ENCODE results near the gene GFOD1. TPM values are rescaled to one million over a fixed set of nuclear protein-coding genes. Genes with fewer than 3 reads are reported as not detected.

The GFOD1 gene
- total and polyA plus RNA-seq, 10 donors = 3.4 to 54.0 (median 32.5) TPM

DNA sequence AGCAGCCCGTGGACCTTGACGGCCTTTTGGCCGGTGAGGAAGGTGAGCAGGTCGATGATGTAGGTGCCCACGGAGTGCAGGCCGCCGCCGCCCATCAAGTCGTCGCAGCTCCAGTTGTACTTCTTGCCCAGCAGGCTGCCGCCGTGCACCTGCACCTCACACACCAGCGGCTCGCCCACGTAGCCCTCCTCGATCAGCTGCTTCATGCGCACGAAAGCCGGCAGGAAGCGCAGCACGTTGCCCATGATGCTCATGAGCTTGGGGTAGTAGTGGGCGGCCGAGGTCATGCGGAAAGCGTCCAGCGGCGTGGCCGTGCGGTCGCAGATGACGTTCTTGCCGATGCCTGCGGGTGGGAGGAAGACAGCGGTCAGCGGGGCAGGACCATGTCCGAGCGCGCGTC is 122.1 kb downstream of the GFOD1 start:
- DNase-seq = no peak
- Histone ChIP-seq H3K36me3 (peaks cover 0 to 34% (median 12%) of the 10 kb centered on the region in 6 donors), H3K4me3 (no peak overlapping the region), H3K27me3 (replicated peaks in 1 of 7) (no peaks in the 10 kb centered on the region), H3K4me1 (peaks cover 3 to 72% (median 48%) of the 10 kb centered on the region in 6 donors), H3K9me3 (no peaks in the 10 kb centered on the region), H3K27ac (no peak overlapping the region)
- TF ChIP-seq, protein P1, sequence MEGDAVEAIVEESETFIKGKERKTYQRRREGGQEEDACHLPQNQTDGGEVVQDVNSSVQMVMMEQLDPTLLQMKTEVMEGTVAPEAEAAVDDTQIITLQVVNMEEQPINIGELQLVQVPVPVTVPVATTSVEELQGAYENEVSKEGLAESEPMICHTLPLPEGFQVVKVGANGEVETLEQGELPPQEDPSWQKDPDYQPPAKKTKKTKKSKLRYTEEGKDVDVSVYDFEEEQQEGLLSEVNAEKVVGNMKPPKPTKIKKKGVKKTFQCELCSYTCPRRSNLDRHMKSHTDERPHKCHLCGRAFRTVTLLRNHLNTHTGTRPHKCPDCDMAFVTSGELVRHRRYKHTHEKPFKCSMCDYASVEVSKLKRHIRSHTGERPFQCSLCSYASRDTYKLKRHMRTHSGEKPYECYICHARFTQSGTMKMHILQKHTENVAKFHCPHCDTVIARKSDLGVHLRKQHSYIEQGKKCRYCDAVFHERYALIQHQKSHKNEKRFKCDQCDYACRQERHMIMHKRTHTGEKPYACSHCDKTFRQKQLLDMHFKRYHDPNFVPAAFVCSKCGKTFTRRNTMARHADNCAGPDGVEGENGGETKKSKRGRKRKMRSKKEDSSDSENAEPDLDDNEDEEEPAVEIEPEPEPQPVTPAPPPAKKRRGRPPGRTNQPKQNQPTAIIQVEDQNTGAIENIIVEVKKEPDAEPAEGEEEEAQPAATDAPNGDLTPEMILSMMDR (IDR thresholded peaks at IDR 0.05 in 8 of 11, conservative IDR thresholded peaks at IDR 0.05 in 3 of 11) = no peak
- no peak for TF ChIP-seq POLR2A (IDR thresholded peaks at IDR 0.05)
- peak in 2 of 3 donors; percentile 23 to 28 for TF ChIP-seq POLR2AphosphoS5 (IDR thresholded peaks at IDR 0.05)
- 95 to 99% (median 98%) methylated on average over 36 to 39 of the region's 39 CpGs for WGBS, 5 donors
- intact Hi-C loops (cut with DNase I; ENCODE audit: low total_unique reads) = no loop called here

DNA sequence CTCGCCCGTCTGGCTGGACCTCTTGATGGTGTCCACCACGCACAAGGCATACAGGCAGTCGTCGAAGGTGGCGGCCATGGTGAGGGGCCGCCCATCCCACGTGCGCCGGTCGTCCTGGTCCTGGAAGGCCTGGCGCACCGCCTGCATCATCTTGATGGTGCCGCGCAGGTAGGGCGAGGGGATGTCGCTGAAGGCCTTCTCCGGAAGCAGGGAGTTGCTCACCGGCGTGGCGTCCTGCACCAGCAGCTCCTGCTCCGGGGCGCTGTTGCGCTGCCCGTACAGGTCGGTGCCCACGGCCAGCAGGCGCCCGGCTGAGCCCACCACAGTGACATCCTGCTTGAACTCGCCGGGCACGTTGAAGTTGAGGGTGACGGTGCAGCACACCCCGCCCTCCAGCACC is 122.6 kb downstream of the GFOD1 start:
- peaks cover 0 to 34% (median 12%) of the 10 kb centered on the region in 6 donors for H3K36me3 ChIP-seq
- TF ChIP-seq POLR2A (IDR thresholded peaks at IDR 0.05) (no peak), POLR2AphosphoS5 (IDR thresholded peaks at IDR 0.05) (peak in 2 of 3 donors; percentile 8 to 57)
- H3K27me3 ChIP-seq (replicated peaks in 1 of 7) = no peaks in the 10 kb centered on the region
- WGBS, 5 donors = 96 to 99% (median 97%) methylated on average over 11 to 34 of the region's 34 CpGs
- H3K4me3 ChIP-seq = no peak overlapping the region
- intact Hi-C loops (cut with DNase I; ENCODE audit: low total_unique reads) = no loop called here
- no peaks in the 10 kb centered on the region for H3K9me3 ChIP-seq
- peaks cover 3 to 72% (median 50%) of the 10 kb centered on the region in 6 donors for H3K4me1 ChIP-seq
- H3K27ac ChIP-seq = no peak overlapping the region
- DNase-seq = no peak

DNA sequence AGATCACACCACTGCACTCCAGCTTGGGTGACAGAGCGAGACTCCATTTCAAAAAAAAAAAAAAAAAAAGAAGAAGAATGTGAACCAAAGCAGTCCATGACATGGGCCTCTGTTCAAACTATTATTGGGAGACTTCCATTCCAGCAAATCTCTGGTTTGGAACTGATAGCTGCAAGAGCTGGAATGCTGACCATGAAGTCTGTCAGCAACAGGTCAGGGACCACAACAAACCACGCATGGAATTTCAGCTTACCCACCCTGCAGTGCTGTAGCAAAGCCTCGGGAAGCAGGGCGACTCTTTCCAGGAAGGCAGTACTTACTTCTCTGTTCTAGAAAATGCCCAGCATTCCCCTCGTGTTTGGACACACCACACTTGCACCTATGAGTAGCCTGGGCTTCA is 125.0 kb downstream of the GFOD1 start:
- no peak for TF ChIP-seq POLR2AphosphoS5 (IDR thresholded peaks at IDR 0.05)
- TF ChIP-seq, protein P1 (IDR thresholded peaks at IDR 0.05 in 8 of 11, conservative IDR thresholded peaks at IDR 0.05 in 3 of 11) = no peak
- TF ChIP-seq POLR2A (IDR thresholded peaks at IDR 0.05) = no peak
- no peak for DNase-seq
- no peak overlapping the region for H3K27ac ChIP-seq
- 72 to 86% (median 81%) methylated on average over 5 of the region's 5 CpGs for WGBS, 5 donors
- no peaks in the 10 kb centered on the region for H3K27me3 ChIP-seq (replicated peaks in 1 of 7)
- intact Hi-C loops (cut with DNase I; ENCODE audit: low total_unique reads) = no loop called here
- no peak overlapping the region for H3K4me3 ChIP-seq
- peaks cover 7 to 69% (median 46%) of the 10 kb centered on the region in 6 donors for H3K4me1 ChIP-seq
- H3K9me3 ChIP-seq = no peaks in the 10 kb centered on the region
- peaks cover 0 to 40% (median 12%) of the 10 kb centered on the region in 6 donors for H3K36me3 ChIP-seq

DNA sequence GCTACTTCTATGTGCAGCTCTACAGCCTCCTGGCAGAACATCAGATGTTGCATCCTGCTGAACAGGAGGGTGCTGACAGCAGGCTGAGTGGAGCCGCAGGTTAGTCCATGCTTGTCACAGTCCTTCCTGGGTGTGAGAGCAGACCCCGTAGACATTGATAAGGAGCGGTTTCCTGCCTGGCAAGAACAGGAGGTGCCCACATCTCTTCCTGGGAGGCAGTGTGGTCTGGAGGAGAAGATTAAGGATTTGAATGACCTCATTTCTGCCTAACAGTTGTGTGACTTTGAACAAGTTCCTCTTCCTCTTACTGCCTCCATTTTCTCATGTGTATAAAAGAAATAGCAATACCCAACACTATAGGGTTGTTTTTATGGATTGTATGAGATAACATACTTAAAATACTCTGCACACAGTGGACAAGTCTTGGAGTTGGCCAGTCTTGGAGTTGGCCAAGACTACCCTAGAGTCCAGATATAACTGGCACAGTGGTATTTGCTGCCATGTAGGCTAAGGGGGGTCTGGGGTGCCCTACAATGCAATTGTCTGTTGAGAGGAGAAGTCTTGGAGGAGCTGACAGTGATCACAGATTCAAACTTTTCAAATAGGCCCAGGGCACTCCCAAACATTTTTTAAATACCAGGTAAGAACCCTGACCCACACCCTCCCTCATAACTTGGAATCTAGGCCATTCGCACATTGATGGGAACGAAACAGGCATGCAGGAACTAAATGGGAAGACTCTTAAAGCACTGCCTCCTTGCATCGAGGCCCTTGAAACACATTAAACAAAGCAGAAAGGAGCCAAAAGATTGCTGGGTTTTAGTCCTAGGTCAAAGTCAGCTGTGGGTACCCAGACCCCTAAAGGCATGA is 126.5 kb downstream of the GFOD1 start:
- 68 to 90% (median 73%) methylated on average over 6 of the region's 6 CpGs for WGBS, 5 donors
- H3K4me3 ChIP-seq = no peak overlapping the region
- no peaks in the 10 kb centered on the region for H3K9me3 ChIP-seq
- H3K4me1 ChIP-seq = peaks cover 11 to 80% (median 59%) of the 10 kb centered on the region in 6 donors
- TF ChIP-seq POLR2A (IDR thresholded peaks at IDR 0.05) = no peak
- TF ChIP-seq, protein P1 (IDR thresholded peaks at IDR 0.05 in 8 of 11, conservative IDR thresholded peaks at IDR 0.05 in 3 of 11) = no peak
- TF ChIP-seq POLR2AphosphoS5 (IDR thresholded peaks at IDR 0.05) = no peak
- H3K27me3 ChIP-seq (replicated peaks in 1 of 7) = no peaks in the 10 kb centered on the region
- peak overlapping the region in 2 of 8 donors; percentile 27 to 36 for H3K27ac ChIP-seq
- intact Hi-C loops (cut with DNase I; ENCODE audit: low total_unique reads) = no loop called here
- DNase-seq = no peak
- H3K36me3 ChIP-seq = peaks cover 0 to 40% (median 12%) of the 10 kb centered on the region in 6 donors
